Measurements from ENCODE around the gene ASAP2.

Gene ASAP2

GRCh38 chr2:9230881-9231280, 24.3 kb downstream of the ASAP2 start:
- H3K4me3 ChIP-seq (replicated peaks; ENCODE audit: low read depth, low read length) = no peak overlapping the region
- no peak for DNase-seq (ENCODE audit: extremely low read depth, low read depth)
- TF ChIP-seq CTCF (IDR thresholded peaks at IDR 0.05; ENCODE audit: low read depth, low read length, missing control alignments) = no peak

- no peak for DNase-seq (ENCODE audit: extremely low read depth, low read depth)
- no peak for TF ChIP-seq CTCF (IDR thresholded peaks at IDR 0.05; ENCODE audit: low read depth, low read length, missing control alignments)
- no peak overlapping the region for H3K4me3 ChIP-seq (replicated peaks; ENCODE audit: low read depth, low read length)
Observed at GRCh38 chr2:9231291-9232165, 24.9 kb downstream of the ASAP2 start.

GRCh38 chr2:9232166-9232479, 25.5 kb downstream of the ASAP2 start:
- no peak for DNase-seq (ENCODE audit: extremely low read depth, low read depth)
- TF ChIP-seq CTCF (IDR thresholded peaks at IDR 0.05; ENCODE audit: low read depth, low read length, missing control alignments) = no peak
- H3K4me3 ChIP-seq (replicated peaks; ENCODE audit: low read depth, low read length) = no peak overlapping the region

- H3K4me3 ChIP-seq (replicated peaks; ENCODE audit: low read depth, low read length) = no peak overlapping the region
- no peak for DNase-seq (ENCODE audit: extremely low read depth, low read depth)
- TF ChIP-seq CTCF (IDR thresholded peaks at IDR 0.05; ENCODE audit: low read depth, low read length, missing control alignments) = no peak
Observed at GRCh38 chr2:9232886-9233285, 26.3 kb downstream of the ASAP2 start.

GRCh38 chr2:9234680-9235146, 28.1 kb downstream of the ASAP2 start:
- peak overlapping the region; percentile 20; the same call in 1 of the 2 replicates for H3K4me3 ChIP-seq (replicated peaks; ENCODE audit: low read depth, low read length)
- DNase-seq (ENCODE audit: extremely low read depth, low read depth) = peak; percentile 79

GRCh38 chr2:9235147-9236044, 28.8 kb downstream of the ASAP2 start:
- peak; percentile 61 for DNase-seq (ENCODE audit: extremely low read depth, low read depth)
- peak overlapping the region; percentile 20 for H3K4me3 ChIP-seq (replicated peaks; ENCODE audit: low read depth, low read length)

More at GRCh38 chr2:9234680-9235146, 28.1 kb downstream of the ASAP2 start:
- TF ChIP-seq CTCF (IDR thresholded peaks at IDR 0.05; ENCODE audit: low read depth, low read length, missing control alignments) = no peak

More at GRCh38 chr2:9235147-9236044, 28.8 kb downstream of the ASAP2 start:
- no peak for TF ChIP-seq CTCF (IDR thresholded peaks at IDR 0.05; ENCODE audit: low read depth, low read length, missing control alignments)

All from HFF-Myc (cell line).